ENCODE results near the gene FMNL2.

DNA sequence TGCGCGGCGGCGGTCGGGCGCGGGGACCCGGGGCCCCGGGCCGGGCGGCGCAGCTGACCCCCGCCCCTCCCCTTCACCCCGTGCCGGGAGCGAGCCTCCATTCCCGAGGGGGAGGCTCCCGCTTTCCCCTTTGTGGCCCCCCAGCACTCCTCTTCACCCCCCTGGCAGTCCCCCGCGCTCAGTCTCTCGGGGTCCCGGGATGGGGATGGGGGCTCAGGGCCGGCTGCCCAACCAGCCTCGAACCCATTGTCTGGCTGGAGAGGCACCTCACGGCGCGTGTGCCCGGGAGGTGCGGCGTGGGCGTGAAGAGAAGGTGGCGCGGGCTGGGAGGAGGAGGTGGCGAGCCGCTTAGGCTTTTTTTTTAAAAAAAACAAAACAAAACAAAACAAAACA, 748 bp downstream of the FMNL2 start:
- TF ChIP-seq POLR2AphosphoS5 (IDR thresholded peaks at IDR 0.05; ENCODE audit: low read depth, low read length) (no peak), TAF1 (IDR thresholded peaks at IDR 0.05; ENCODE audit: borderline replicate concordance, low read depth, low read length) (no peak)
